IPS-11a (cell line): ENCODE data around the gene AFF3.

Experiments used
- H3K4me3 ChIP-seq: one replicate; pipeline ENCODE4 v1.5.1; 2013; ENCODE audit warnings: low read depth, low read length, control low read depth

The AFF3 gene

GRCh38 chr2:100046961-100047947, 95.1 kb downstream of the AFF3 start:
- no peak overlapping the region for H3K4me3 ChIP-seq

GRCh38 chr2:100045000-100045399, 97.4 kb downstream of the AFF3 start:
- no peak overlapping the region for H3K4me3 ChIP-seq

- H3K4me3 ChIP-seq, result no peak overlapping the region
These were observed 98.5 kb downstream of the AFF3 start for GRCh38 chr2:100043891-100044255.

- no peak overlapping the region for H3K4me3 ChIP-seq
These were observed 99.1 kb downstream of the AFF3 start for GRCh38 chr2:100043081-100043890.

GRCh38 chr2:100042562-100042961, 99.8 kb downstream of the AFF3 start:
- H3K4me3 ChIP-seq, result no peak overlapping the region

- no peak overlapping the region for H3K4me3 ChIP-seq
These were observed 100.4 kb downstream of the AFF3 start for GRCh38 chr2:100041946-100042345.

GRCh38 chr2:100041385-100041784, 101.0 kb downstream of the AFF3 start:
- H3K4me3 ChIP-seq, result no peak overlapping the region

- H3K4me3 ChIP-seq, result no peak overlapping the region
These were observed 101.5 kb downstream of the AFF3 start for GRCh38 chr2:100040906-100041305.

- H3K4me3 ChIP-seq, result no peak overlapping the region
These were observed 103.0 kb downstream of the AFF3 start for GRCh38 chr2:100039291-100039980.

- no peak overlapping the region for H3K4me3 ChIP-seq
These were observed 104.4 kb downstream of the AFF3 start for GRCh38 chr2:100038011-100038410.

GRCh38 chr2:100036793-100037192, 105.6 kb downstream of the AFF3 start:
- no peak overlapping the region for H3K4me3 ChIP-seq

GRCh38 chr2:100036026-100036425, 106.4 kb downstream of the AFF3 start:
- H3K4me3 ChIP-seq, result no peak overlapping the region

GRCh38 chr2:100034431-100034830, 108.0 kb downstream of the AFF3 start:
- no peak overlapping the region for H3K4me3 ChIP-seq

- H3K4me3 ChIP-seq, result no peak overlapping the region
These were observed 108.4 kb downstream of the AFF3 start for GRCh38 chr2:100033976-100034375.

- no peak overlapping the region for H3K4me3 ChIP-seq
These were observed 110.8 kb downstream of the AFF3 start for GRCh38 chr2:100031604-100032003.

- H3K4me3 ChIP-seq, result no peak overlapping the region
These were observed 112.9 kb downstream of the AFF3 start for GRCh38 chr2:100029460-100029859.

- no peak overlapping the region for H3K4me3 ChIP-seq
These were observed 120.5 kb downstream of the AFF3 start for GRCh38 chr2:100021791-100022340.

- no peak overlapping the region for H3K4me3 ChIP-seq
These were observed 122.9 kb downstream of the AFF3 start for GRCh38 chr2:100019499-100019898.

GRCh38 chr2:100018341-100019193, 123.8 kb downstream of the AFF3 start:
- H3K4me3 ChIP-seq, result no peak overlapping the region

- no peak overlapping the region for H3K4me3 ChIP-seq
These were observed 124.8 kb downstream of the AFF3 start for GRCh38 chr2:100017633-100018032.
